ENCODE results near the gene LPIN1.
"Not testable (repeated sequence)": the region's sequence is repeated elsewhere in the genome, so short reads cannot be mapped to it uniquely, and the experiment has no call there.

Gene LPIN1

GRCh38 chr2:11745613-11746375 lies 638 bp upstream of the LPIN1 start:
- no peak for DNase-seq

- no peak for DNase-seq
Measured at GRCh38 chr2:11746807-11747459, 501 bp downstream of the LPIN1 start.

GRCh38 chr2:11748018-11748860 lies 1.8 kb downstream of the LPIN1 start:
- DNase-seq = no peak

GRCh38 chr2:11748861-11749645 lies 2.6 kb downstream of the LPIN1 start:
- no peak for DNase-seq

- no peak for DNase-seq
Measured at GRCh38 chr2:11749646-11750349, 3.4 kb downstream of the LPIN1 start.

GRCh38 chr2:11750422-11750821 lies 4.0 kb downstream of the LPIN1 start:
- DNase-seq = no peak

- DNase-seq = no peak
Measured at GRCh38 chr2:11750917-11751316, 4.5 kb downstream of the LPIN1 start.

GRCh38 chr2:11752906-11753305 lies 6.5 kb downstream of the LPIN1 start:
- DNase-seq = no peak

- DNase-seq = peak; percentile 76
Measured at GRCh38 chr2:11753452-11753885, 7.0 kb downstream of the LPIN1 start.

GRCh38 chr2:11753886-11754699 lies 7.7 kb downstream of the LPIN1 start:
- DNase-seq = peak; percentile 88

GRCh38 chr2:11754700-11755015 lies 8.2 kb downstream of the LPIN1 start:
- no peak for DNase-seq

- peak; percentile 38 for DNase-seq
Measured at GRCh38 chr2:11757101-11757500, 10.7 kb downstream of the LPIN1 start.

- DNase-seq = no peak
Measured at GRCh38 chr2:11758187-11758586, 11.8 kb downstream of the LPIN1 start.

GRCh38 chr2:11758647-11759046 lies 12.2 kb downstream of the LPIN1 start:
- no peak for DNase-seq

- DNase-seq = not testable (repeated sequence)
Measured at GRCh38 chr2:11759182-11759975, 12.9 kb downstream of the LPIN1 start.

GRCh38 chr2:11761259-11761658 lies 14.8 kb downstream of the LPIN1 start:
- DNase-seq = peak; percentile 49

- no peak for DNase-seq
Measured at GRCh38 chr2:11762031-11762430, 15.6 kb downstream of the LPIN1 start.

GRCh38 chr2:11762799-11763461 lies 16.5 kb downstream of the LPIN1 start:
- DNase-seq = no peak

- DNase-seq = peak; percentile 22
Measured at GRCh38 chr2:11764359-11764758, 17.9 kb downstream of the LPIN1 start.

GRCh38 chr2:11764920-11765319 lies 18.5 kb downstream of the LPIN1 start:
- DNase-seq = no peak
